Measurements from ENCODE around the gene CRYBB2.

DNA sequence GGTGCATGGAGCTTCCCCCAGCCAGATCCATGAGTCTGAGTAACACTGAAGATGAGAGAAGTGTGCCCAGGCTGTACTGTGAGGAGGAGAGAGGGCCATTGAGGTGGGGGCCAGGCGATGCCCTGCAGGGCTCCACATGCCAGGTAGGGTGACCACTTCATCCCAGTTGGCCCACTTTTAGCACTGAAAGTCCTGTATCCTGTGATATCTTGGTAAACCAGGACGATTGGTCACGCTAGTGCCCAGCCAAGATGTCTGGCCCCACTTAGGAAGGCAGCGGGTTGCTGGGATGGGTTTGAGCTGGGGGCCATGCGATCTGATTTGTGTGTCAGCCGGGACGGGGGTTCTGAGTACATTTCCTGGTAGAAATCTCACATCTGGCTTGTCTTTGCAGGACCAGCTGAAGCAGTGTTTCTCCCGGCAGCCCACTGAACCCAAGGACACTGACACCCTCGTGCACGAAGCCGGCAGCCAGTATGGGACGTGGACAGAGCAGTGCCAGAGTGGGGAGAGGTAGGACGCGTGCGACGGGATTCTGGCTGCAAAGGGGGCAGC, 48.9 kb upstream of the CRYBB2 start:
- TF ChIP-seq POLR2A (IDR thresholded peaks at IDR 0.05; ENCODE audit: low read length) (no peak), GATA1 (IDR thresholded peaks at IDR 0.05; ENCODE audit: low read depth, low read length) (no peak)
